HG03135 (cell line): ENCODE data around the gene INPP5F.
"Not testable (repeated sequence)": the region's sequence is repeated elsewhere in the genome, so short reads cannot be mapped to it uniquely, and the experiment has no call there.

Experiments
- ATAC-seq: cut with Tn5 transposase; IDR thresholded peaks from one replicate; pipeline ENCODE4 v1.9.1; 2021; ENCODE audit warnings: mild to moderate bottlenecking, moderate library complexity; ENCODE audit not compliant: unreplicated experiment

Gene INPP5F

DNA sequence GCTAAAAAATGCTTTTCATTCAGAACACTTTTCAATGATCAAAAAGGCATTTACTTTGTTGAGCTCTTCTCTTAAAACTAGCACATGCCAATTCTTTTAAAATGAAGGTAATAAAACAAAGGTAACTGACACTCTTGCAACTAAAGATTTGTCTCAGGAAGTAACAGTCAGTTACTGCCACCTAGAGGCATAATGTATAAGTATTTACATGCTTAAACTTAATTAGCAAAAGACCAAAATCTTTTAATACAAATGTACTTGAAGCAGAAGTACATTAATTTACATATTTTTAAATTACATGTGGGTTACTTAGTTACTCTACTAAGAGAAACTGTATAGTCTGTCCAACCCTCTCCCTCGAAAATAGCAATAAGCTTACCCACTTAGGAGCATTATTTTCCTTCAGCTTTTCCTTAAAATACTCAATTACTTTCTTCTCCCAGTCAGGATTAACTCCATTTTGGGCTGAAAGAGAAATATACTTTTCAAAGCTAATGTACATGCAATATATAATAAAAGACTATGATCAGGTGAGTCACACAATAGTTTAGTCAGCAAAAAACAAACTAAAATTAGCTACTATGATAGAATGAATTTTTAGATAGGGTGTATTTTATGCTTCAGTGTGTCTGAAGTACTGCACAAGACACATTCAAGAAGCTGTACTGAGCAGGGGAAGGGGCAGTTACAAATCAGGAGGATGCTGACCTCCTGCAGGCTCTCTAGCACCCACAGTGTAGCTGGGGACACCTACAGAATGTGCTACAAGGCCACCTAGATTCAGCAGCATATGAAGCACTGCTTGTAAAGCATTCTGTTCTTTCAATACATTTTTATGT lies 133.8 kb downstream of the INPP5F start:
- ATAC-seq = no peak

DNA sequence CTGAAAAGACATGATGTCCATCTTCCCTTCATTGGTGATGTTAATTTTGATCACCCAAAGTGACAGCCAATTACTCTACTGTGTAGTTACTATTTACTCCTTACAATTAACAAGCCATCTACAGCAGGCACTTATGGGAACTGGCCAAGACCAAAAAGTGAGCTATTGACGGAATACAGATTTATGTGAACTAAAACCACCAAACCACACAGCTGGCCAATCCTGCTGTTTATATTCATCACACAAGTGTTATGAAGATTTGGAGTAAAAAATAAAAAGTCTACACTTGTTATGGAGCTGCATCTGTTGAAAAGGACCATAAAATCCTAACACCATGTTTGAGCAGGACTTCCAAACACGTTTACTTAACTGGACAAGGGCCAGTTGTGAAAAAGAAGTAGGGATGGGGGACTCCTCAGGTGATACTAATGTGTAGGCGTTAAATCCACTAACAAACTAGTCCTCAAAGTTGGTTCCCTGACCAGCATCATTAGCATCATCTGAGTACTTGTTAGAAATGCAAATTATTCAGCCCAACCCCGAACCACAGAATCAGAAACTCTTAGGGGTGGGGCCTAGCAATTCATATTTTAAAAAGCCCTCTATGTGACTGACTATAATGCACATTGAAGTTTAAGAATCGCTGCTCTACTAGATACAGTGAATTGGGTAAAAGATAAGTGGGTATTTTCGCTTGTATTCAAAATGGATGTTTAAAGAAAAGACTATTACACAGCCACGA lies 135.2 kb downstream of the INPP5F start:
- no peak for ATAC-seq

DNA sequence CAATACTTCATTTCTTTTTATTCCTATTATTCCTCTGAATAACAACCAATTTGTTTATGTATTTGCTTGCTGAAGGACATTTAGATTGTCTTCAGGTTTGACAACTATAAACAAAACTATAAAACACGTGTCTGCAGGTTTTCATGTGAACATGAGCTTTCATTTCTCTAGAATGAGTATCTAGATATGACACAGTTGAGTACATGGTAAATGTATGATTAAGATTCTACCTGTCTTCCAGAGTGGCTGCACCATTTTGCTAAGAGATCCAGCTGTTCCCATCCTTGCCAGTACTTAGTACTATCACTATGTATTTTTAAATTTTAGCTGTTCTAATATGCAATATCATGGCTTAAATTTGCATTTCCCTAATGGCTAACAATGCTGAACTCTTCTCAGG lies 136.7 kb downstream of the INPP5F start:
- no peak for ATAC-seq

DNA sequence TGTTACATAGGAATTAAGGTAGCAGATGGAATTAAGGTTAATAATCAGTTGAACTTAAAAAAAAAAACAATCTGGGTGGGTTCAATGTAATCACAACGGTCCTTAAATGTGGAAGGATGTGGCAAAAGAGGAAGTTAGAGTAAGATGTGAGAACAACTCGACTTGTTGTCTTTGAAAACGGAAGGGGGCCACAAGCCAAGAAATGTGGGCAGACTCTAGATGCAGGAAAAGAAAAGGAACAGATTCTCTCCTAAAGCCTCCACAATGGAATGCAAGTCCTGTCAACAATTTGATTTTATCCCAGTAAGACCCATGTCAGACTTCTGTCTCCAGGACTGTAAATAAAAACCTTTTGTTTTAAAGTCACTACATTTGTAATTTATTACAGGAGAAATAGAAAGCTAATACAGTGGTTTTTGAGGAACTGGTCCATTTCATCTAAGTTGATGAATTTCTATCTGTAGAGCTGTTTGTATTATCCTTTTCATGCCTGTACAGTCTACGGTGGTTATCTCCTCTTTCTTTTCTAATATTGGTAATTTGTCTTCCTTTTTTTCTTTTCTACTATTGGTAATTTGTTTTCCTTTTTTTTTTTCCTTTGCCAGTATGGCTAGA lies 138.2 kb downstream of the INPP5F start:
- no peak for ATAC-seq

DNA sequence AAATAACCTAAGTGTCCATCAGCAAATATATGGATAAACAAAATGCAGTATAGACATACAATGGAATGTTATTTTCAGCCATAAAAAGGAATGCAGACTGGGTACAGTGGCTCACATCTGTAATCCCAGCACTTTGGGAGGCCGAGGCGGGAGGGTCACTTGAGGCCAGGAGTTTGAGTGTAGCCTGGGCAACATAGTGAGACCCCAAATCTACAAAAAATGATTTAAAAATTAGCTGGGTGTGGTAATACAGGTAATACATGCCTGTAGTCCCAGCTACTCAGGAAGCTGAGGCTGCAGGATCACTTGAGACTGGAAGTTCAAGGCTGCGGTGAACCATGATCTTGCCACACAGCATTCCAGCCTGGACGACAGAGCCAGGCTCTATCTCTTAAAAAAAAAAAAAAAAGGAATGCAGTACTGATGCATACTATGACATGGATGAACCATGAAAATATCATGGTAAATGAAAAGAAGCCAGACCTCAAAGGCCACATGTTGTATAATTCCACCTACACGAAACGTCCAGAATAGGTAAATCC lies 139.9 kb downstream of the INPP5F start:
- no peak for ATAC-seq

DNA sequence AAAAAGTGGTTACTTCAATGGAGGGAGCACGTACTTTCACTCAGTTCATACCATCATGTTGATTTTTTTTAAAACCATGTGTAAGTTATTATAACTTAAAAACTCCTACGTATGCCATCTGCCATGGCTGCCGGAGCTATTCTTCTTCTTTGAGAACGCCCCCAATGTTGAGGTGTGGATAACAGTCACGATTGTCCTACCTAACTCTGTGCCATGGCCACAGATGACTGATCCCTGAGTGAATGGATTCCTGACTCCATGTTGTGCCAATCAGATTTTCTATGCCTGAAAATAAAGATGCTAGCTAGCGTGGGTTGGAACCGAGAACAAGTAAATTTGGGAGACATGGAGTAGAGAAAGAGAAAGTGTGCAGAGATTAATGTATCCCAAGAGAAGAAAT lies 141.5 kb downstream of the INPP5F start:
- no peak for ATAC-seq

DNA sequence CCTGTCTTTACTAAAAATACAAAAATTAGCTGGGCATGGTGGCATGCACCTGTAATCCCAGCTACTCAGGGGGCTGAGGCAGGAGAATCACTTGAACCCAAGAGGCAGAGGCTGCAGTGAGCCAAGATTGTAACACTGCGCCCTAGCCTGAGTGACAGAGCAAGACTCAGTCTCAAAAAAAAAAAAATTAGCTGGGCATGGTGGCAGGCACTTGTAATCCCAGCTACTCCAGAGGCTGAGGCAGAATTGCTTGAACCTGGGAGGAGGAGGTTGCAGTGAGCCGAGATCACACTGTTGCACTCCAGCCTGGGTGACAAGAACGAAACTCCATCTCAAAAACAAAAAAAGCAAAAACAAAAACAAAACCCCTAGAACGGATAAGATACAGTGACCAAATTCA lies 143.5 kb downstream of the INPP5F start:
- ATAC-seq = not testable (repeated sequence)

DNA sequence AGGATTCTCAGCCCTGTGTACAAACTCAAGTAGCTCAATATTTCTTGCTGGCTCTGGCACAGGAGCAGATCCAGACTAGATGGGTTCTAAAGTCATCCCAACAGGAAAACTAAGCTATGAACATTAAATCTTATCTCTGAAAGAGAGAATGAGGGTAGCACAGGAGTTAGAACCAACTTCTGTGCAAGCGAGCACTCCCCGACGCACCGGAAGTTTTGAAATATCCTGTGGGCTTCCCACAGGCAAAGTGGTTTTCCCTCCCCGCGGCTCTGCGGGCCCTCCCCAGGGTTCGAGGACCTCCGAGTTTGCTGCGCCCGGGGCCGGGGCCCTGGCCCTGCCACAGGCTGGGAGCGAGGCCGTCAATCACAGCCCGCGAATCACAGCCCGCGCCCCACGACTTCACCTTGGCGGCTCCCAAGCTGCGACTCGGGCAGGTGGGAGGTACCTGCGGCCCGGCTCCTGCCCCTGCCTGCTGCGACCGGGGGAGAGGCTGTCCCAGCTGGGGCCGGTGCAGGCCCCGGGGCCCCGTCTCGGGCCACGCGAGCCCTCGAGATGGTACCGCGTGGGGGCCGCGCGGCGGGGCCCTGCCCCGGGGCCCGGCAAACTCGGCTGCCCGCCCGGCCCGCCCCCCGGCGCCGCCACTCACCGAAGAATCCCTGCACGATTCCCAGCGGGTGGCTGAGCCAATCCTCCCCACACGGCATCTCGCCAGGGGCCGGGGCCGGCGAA lies 146.2 kb downstream of the INPP5F start:
- ATAC-seq = peak; percentile 43

DNA sequence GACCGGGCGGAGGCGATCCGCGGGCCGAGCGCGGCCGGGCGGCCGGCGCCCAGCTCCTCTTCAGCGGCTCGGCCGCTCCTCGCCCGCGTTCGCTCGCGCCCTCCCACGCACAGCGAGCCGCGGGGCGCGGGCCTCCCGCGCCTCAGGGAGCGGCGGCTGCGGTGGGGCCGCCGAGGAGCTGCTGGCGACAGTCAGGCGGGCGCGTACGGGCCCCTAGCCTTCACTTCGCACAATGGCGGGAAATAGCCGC lies 146.7 kb downstream of the INPP5F start, which contains the start of gene MCMBP:
Gene MCMBP, minus strand, starts transcription at position 234 of the 250 bp plus-strand sequence. CDS start 259 bp downstream, outside the sequence.
- ATAC-seq = peak; percentile 25

DNA sequence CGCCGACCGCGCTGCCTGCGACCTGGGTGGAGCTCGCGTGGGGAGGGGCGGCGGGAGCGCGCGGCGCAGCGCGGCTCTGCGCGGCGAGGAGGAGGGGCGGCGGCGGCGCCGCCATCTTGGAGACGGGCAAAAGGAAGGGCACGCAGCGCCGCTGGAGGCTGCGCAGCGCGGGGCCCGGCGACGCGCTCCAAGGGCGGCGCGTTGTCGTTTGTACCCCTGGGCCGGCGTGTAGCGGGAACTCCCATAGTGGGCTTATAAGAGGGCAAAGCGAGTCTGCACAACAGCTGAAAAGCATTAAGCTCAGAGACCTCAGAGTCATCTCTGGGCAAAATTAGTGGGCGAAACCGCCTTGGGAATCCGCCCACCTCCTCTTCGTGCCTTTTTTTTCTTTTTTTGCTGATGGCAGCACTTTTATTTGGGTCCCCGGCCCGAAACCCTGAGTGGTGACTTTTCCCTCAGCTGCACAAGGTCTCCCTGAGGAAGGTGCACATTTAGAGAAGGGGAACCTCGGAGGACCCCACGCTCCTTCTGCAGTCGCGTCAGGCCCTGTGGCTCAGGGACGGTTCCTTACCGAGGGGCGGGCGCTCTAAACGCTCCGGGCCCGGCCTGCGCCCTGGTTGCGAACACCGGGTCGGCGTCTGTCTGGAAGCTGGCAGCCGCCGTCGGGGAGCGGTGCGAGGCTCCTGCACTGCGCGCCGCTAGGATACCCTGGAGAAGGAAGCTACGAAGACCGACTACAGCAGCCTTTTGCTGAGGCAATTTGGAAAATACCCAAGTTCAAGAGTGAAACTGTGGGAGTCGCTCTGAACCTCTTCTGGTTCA lies 147.2 kb downstream of the INPP5F start:
- peak; percentile 90 for ATAC-seq

DNA sequence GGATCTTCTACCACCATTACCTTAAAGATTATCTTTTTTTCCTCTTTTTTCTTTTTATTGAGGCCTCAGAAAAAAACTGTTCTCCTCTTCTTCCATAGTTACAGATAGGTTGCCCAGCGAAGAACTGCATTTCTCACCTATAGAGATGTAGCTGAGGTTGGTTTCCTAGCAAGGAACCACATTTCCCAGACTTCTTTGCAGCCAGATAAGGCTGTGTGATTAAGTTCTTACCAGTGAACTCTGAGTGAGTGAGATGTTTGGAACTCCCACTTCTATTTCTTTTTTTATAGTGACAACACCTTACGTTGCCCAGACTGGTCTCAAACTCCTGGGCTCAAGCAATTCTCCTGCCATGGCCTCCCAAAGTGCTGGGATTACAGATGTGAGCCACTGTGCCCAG lies 152.7 kb downstream of the INPP5F start:
- ATAC-seq = no peak
